T-cell (primary cell): Measurements from ENCODE around the gene MAP3K2. TPM values are rescaled to one million over a fixed set of nuclear protein-coding genes. Genes with fewer than 3 reads are reported as not detected.

Experiments used
- ATAC-seq, 4 experiments: fragments of 200-7000 bp in 3 of 4; fragments of 150-1000 bp in 1 of 4; cut with Tn5 transposase; replicated peaks in 1 of 4; 1 replicate in 3 of 4; 2 replicates in 1 of 4; pipeline ENCODE4 v1.10.0; 2021; ENCODE audit warnings: moderate library complexity in 3 of 4, mild to moderate bottlenecking in 2 of 4, moderate number of reproducible peaks in 1 of 4
- CTCF ChIA-PET, 2 donors: fragments of 300-600 bp; sonication (Branson Sonifier 250); formaldehyde crosslinking; loops; one replicate each; lab custom pipeline; 2022; ENCODE audit warnings: antibody characterized with exemption in 2 of 2; lab: Charles Lee
- POLR2A ChIA-PET, 2 donors: fragments of 300-600 bp; sonication (Branson Sonifier 250); formaldehyde crosslinking; loops; one replicate each; lab custom pipeline; 2022; ENCODE audit warnings: antibody characterized with exemption in 2 of 2; lab: Charles Lee
- DNase-seq, 35 experiments: peaks; one replicate each; pipeline versions ENCODE4 v3.0.0 to v3.0.0-alpha.2; 2013 to 2023
- H3K27ac ChIP-seq: one replicate; pipeline ENCODE4 v1.5.1; 2013; ENCODE audit warnings: low read length
- H3K27me3 ChIP-seq, 2 experiments: replicated peaks in 1 of 2; 1 replicate in 1 of 2; 2 replicates in 1 of 2; pipeline versions ENCODE4 v1.6.1 to v1.7.0; 2013; ENCODE audit warnings: low read length in 1 of 2, mixed read lengths in 1 of 2; ENCODE audit not compliant: control insufficient read depth in 2 of 2, insufficient read depth in 2 of 2; ENCODE audit errors: extremely low read depth in 1 of 2
- H3K36me3 ChIP-seq, 2 donors: 1 replicate in 1 of 2; 2 replicates in 1 of 2; pipeline versions ENCODE4 v1.6.1 to v1.7.0; 2013; ENCODE audit warnings: low read length in 1 of 2; ENCODE audit not compliant: control insufficient read depth in 2 of 2, insufficient read depth in 1 of 2; ENCODE audit errors: extremely low read depth in 1 of 2
- H3K4me1 ChIP-seq, 2 experiments: 1 replicate in 1 of 2; 2 replicates in 1 of 2; pipeline versions ENCODE4 v1.6.1 to v1.7.0; 2013; ENCODE audit warnings: low read length in 2 of 2, mixed read lengths in 1 of 2; ENCODE audit not compliant: insufficient read depth in 2 of 2, control insufficient read depth in 1 of 2; ENCODE audit errors: extremely low read depth in 1 of 2
- H3K4me3 ChIP-seq, 2 donors: 1 replicate in 1 of 2; 2 replicates in 1 of 2; pipeline versions ENCODE4 v1.5.1 to v1.7.0; 2013; ENCODE audit warnings: mild to moderate bottlenecking in 2 of 2, low read length in 1 of 2, moderate library complexity in 1 of 2; ENCODE audit not compliant: control insufficient read depth in 1 of 2; ENCODE audit errors: extremely low read depth in 1 of 2
- H3K9me3 ChIP-seq: 2 replicates; pipeline ENCODE4 v1.7.0; 2013
- H3K27ac Mint-ChIP-seq, 2 donors: one replicate each; pipeline ENCODE4 v1.8.0; 2020 to 2021; ENCODE audit warnings: mild to moderate bottlenecking in 2 of 2, mixed read lengths in 2 of 2
- H3K27me3 Mint-ChIP-seq, 2 donors: one replicate each; pipeline ENCODE4 v1.8.0; 2021 to 2022; ENCODE audit warnings: mixed read lengths in 2 of 2
- H3K36me3 Mint-ChIP-seq: one replicate; pipeline ENCODE4 v1.8.0; 2021; ENCODE audit warnings: mixed read lengths
- H3K4me1 Mint-ChIP-seq, 3 donors: one replicate each; pipeline ENCODE4 v1.8.0; 2020 to 2022; ENCODE audit warnings: mixed read lengths in 3 of 3, mild to moderate bottlenecking in 1 of 3
- H3K4me3 Mint-ChIP-seq, 3 donors: one replicate each; pipeline ENCODE4 v1.8.0; 2020 to 2022; ENCODE audit warnings: mild to moderate bottlenecking in 3 of 3, mixed read lengths in 3 of 3, moderate library complexity in 3 of 3
- H3K9me3 Mint-ChIP-seq, 3 donors: one replicate each; pipeline ENCODE4 v1.8.0; 2020 to 2022; ENCODE audit warnings: mixed read lengths in 3 of 3
- WGBS: methylation state at CpG from one replicate; pipeline ENCODE4 v1.1.5; 2013; ENCODE audit warnings: missing lambda C conversion rate; ENCODE audit not compliant: insufficient coverage; 5-methylcytosine and 5-hydroxymethylcytosine counted together
- total RNA-seq, 35 experiments: library from RNA in 6 of 35; stranded (reverse) in 6 of 35; fragments of 120-200 nt in 1 of 35; gene quantifications; one replicate each; pipeline versions ENCODE4 v1.2.1 to v1.2.4 and lab custom pipeline; 2013 to 2026

The MAP3K2 gene
- total RNA-seq, 5 donors from 2014 or later (not counting 1 experiment from before 2014, with no cell fraction given): 81.6 to 89.1 (median 83.2) TPM

- CTCF ChIA-PET: no interaction called here
- Mint-ChIP-seq H3K27ac (no peak overlapping the region), H3K36me3 (no peaks in the 10 kb centered on the region), H3K27me3 (no peaks in the 10 kb centered on the region), H3K4me3 (no peak overlapping the region), H3K4me1 (peaks cover 0 to 8% (median 5%) of the 10 kb centered on the region in 3 donors), H3K9me3 (no peaks in the 10 kb centered on the region)
- ATAC-seq (no peak), DNase-seq (no peak)
- Histone ChIP-seq H3K27ac (no peak overlapping the region), H3K4me1 (peaks cover 0 to 6% of the 10 kb centered on the region in 2 experiments), H3K27me3 (peaks cover 0 to 4% of the 10 kb centered on the region in 2 experiments), H3K36me3 (no peaks in the 10 kb centered on the region), H3K4me3 (no peak overlapping the region), H3K9me3 (no peaks in the 10 kb centered on the region)
- POLR2A ChIA-PET: no interaction called here
- WGBS: 95% methylated on average over 2 of the region's 3 CpGs
These were observed 15.7 kb upstream of the MAP3K2 start for GRCh38 chr2:127403460-127403859.

GRCh38 chr2:127401757-127402695 is 14.3 kb upstream of the MAP3K2 start:
- H3K4me1 Mint-ChIP-seq: peaks cover 0 to 8% (median 6%) of the 10 kb centered on the region in 3 donors

GRCh38 chr2:127400897-127401756 is 13.4 kb upstream of the MAP3K2 start:
- H3K9me3 ChIP-seq: no peaks in the 10 kb centered on the region
- no peaks in the 10 kb centered on the region for H3K4me1 ChIP-seq
- peaks cover 0 to 11% of the 10 kb centered on the region in 2 experiments for H3K27me3 ChIP-seq
- no peaks in the 10 kb centered on the region for H3K36me3 ChIP-seq
- POLR2A ChIA-PET: no interaction called here
- H3K4me3 ChIP-seq: no peak overlapping the region
- ATAC-seq (no peak), DNase-seq (no peak)
- CTCF ChIA-PET: interaction anchor here in 1 of 2 donors (0.6 kb wide), 1 partner anchor 14 kb away, joined by 4 read pairs; no protein-coding TSS in a partner anchor
- H3K27me3 Mint-ChIP-seq: no peaks in the 10 kb centered on the region
- peaks cover 0 to 7% (median 6%) of the 10 kb centered on the region in 3 donors for H3K4me1 Mint-ChIP-seq
- H3K9me3 Mint-ChIP-seq: no peaks in the 10 kb centered on the region
- 92% methylated on average over 30 of the region's 39 CpGs for WGBS
- H3K27ac ChIP-seq: no peak overlapping the region
- peaks cover 4% of the 10 kb centered on the region for H3K36me3 Mint-ChIP-seq
- H3K27ac Mint-ChIP-seq: no peak overlapping the region
- no peak overlapping the region for H3K4me3 Mint-ChIP-seq

More at GRCh38 chr2:127401757-127402695, 14.3 kb upstream of the MAP3K2 start:
- ChIA-PET POLR2A (no interaction called here), CTCF (interaction anchor here in 1 of 2 donors (0.5 kb wide), 1 partner anchor 1248 kb away, joined by 3 read pairs; no protein-coding TSS in a partner anchor)
- Histone ChIP-seq H3K9me3 (no peaks in the 10 kb centered on the region), H3K27ac (no peak overlapping the region), H3K4me3 (no peak overlapping the region), H3K27me3 (peaks cover 0 to 11% of the 10 kb centered on the region in 2 experiments), H3K36me3 (no peaks in the 10 kb centered on the region), H3K4me1 (no peaks in the 10 kb centered on the region)
- Mint-ChIP-seq H3K9me3 (no peaks in the 10 kb centered on the region), H3K27ac (no peak overlapping the region), H3K27me3 (no peaks in the 10 kb centered on the region), H3K4me3 (no peak overlapping the region), H3K36me3 (no peaks in the 10 kb centered on the region)
- ATAC-seq (no peak), DNase-seq (no peak)
- 64% methylated on average over 6 of the region's 11 CpGs for WGBS

GRCh38 chr2:127400533-127400896 is 12.7 kb upstream of the MAP3K2 start:
- Histone ChIP-seq H3K9me3 (no peaks in the 10 kb centered on the region), H3K27ac (no peak overlapping the region), H3K4me1 (no peaks in the 10 kb centered on the region), H3K4me3 (no peak overlapping the region), H3K27me3 (peaks cover 0 to 11% of the 10 kb centered on the region in 2 experiments), H3K36me3 (no peaks in the 10 kb centered on the region)
- DNase-seq (no peak), ATAC-seq (no peak)
- Mint-ChIP-seq H3K4me3 (no peak overlapping the region), H3K27me3 (no peaks in the 10 kb centered on the region), H3K4me1 (peaks cover 0 to 7% (median 6%) of the 10 kb centered on the region in 3 donors), H3K27ac (no peak overlapping the region), H3K9me3 (no peaks in the 10 kb centered on the region), H3K36me3 (peaks cover 4% of the 10 kb centered on the region)
- POLR2A ChIA-PET: no interaction called here
- CTCF ChIA-PET: interaction anchor here in 1 of 2 donors (0.6 kb wide), 1 partner anchor 14 kb away, joined by 4 read pairs; no protein-coding TSS in a partner anchor
- 94% methylated on average over 9 of the region's 9 CpGs for WGBS

- POLR2A ChIA-PET: interaction anchor here in 1 of 2 donors (0.6 kb wide), 1 partner anchor 181 kb away, joined by 4 read pairs; no protein-coding TSS in a partner anchor
- no peaks in the 10 kb centered on the region for H3K9me3 Mint-ChIP-seq
These were observed 10.4 kb upstream of the MAP3K2 start for GRCh38 chr2:127398239-127398590.

More at GRCh38 chr2:127398239-127398590, 10.4 kb upstream of the MAP3K2 start:
- no peak overlapping the region for H3K27ac ChIP-seq
- ATAC-seq: peak in 3 of 4 experiments; percentile 61 to 88 (median 78)
- H3K9me3 ChIP-seq: no peaks in the 10 kb centered on the region
- Mint-ChIP-seq H3K36me3 (peaks cover 11% of the 10 kb centered on the region), H3K27me3 (no peaks in the 10 kb centered on the region), H3K4me1 (peaks cover 0 to 7% (median 6%) of the 10 kb centered on the region in 3 donors), H3K4me3 (no peak overlapping the region), H3K27ac (no peak overlapping the region)
- H3K4me3 ChIP-seq: no peak overlapping the region
- peaks cover 0 to 11% of the 10 kb centered on the region in 2 experiments for H3K27me3 ChIP-seq
- no peaks in the 10 kb centered on the region for H3K36me3 ChIP-seq
- WGBS: 21% methylated on average over 3 of the region's 4 CpGs
- peak in 4 of 35 experiments; percentile 36 to 52 (median 38) for DNase-seq
- CTCF ChIA-PET: interaction anchor here in 1 of 2 donors (0.6 kb wide), 1 partner anchor 104 kb away, joined by 3 read pairs; the partner anchor contains the start of gene ERCC3
- H3K4me1 ChIP-seq: no peaks in the 10 kb centered on the region
